HG02884 (cell line): ENCODE results near the gene LRRC47.

Source experiments
- ATAC-seq: cut with Tn5 transposase; IDR thresholded peaks from one replicate; pipeline ENCODE4 v1.9.1; 2021; ENCODE audit warnings: mild to moderate bottlenecking, moderate library complexity; ENCODE audit not compliant: unreplicated experiment

LRRC47 gene

GRCh38 chr1:3734602-3735001 lies 61.7 kb downstream of the LRRC47 start:
- no peak for ATAC-seq

- no peak for ATAC-seq
These were observed 62.3 kb downstream of the LRRC47 start for GRCh38 chr1:3733883-3734589.

GRCh38 chr1:3733094-3733882 lies 63.0 kb downstream of the LRRC47 start:
- ATAC-seq, result no peak

- no peak for ATAC-seq
These were observed 63.7 kb downstream of the LRRC47 start for GRCh38 chr1:3732434-3733093.

GRCh38 chr1:3731583-3732433 lies 64.5 kb downstream of the LRRC47 start:
- ATAC-seq, result no peak

GRCh38 chr1:3730543-3731247 lies 65.6 kb downstream of the LRRC47 start:
- ATAC-seq, result no peak

GRCh38 chr1:3729594-3730542 lies 66.4 kb downstream of the LRRC47 start:
- no peak for ATAC-seq
